GM12878 (cell line): ENCODE results near the gene B9D1. TPM values are rescaled to one million over a fixed set of nuclear protein-coding genes. Genes with fewer than 3 reads are reported as not detected.

Source experiments
- ASH2L ChIP-seq: fragments of 300-600, 200-600 bp; sonication (generic); IDR thresholded peaks from 2 replicates; pipeline ENCODE4 v1.6.1; 2017; ENCODE audit warnings: low read depth, mild to moderate bottlenecking, borderline replicate concordance
- GABPA ChIP-seq: IDR thresholded peaks from 2 replicates; pipeline ENCODE4 v1.6.1; 2014; ENCODE audit warnings: antibody characterized with exemption, low read depth, mild to moderate bottlenecking, inconsistent platforms
- HCFC1 ChIP-seq: fragments of 150-350 bp; IDR thresholded peaks from 2 replicates; pipeline ENCODE4 v1.6.1; 2014; ENCODE audit warnings: low read length
- HDGF ChIP-seq: fragments of 450-650 bp; IDR thresholded peaks from 2 replicates; pipeline ENCODE4 v1.6.1; 2016; ENCODE audit warnings: antibody characterized with exemption
- IRF4 ChIP-seq: IDR thresholded peaks from 2 replicates; pipeline ENCODE4 v1.6.1; 2011; ENCODE audit warnings: low read depth, low read length
- PML ChIP-seq: IDR thresholded peaks from 2 replicates; pipeline ENCODE4 v1.6.1; 2012; ENCODE audit warnings: low read length, inconsistent platforms
- RUNX3 ChIP-seq: IDR thresholded peaks from 2 replicates; pipeline ENCODE4 v1.6.1; 2012; ENCODE audit warnings: low read length, inconsistent platforms
- SMAD1 ChIP-seq: fragments of 450-650 bp; IDR thresholded peaks from 2 replicates; pipeline ENCODE4 v1.6.1; 2018; ENCODE audit warnings: mild to moderate bottlenecking, low read depth; ENCODE audit not compliant: partially characterized antibody
- SMAD5 ChIP-seq: IDR thresholded peaks from 2 replicates; pipeline ENCODE4 v1.6.1; 2016; ENCODE audit warnings: antibody characterized with exemption, low read depth
- YBX1 ChIP-seq: fragments of 450-650 bp; IDR thresholded peaks from 2 replicates; pipeline ENCODE4 v1.6.1; 2016; ENCODE audit warnings: antibody characterized with exemption
- polyA plus RNA-seq, 11 experiments: library from polyadenylated mRNA; depleted of rRNA in 4 of 11; unstranded in 6 of 11; stranded (reverse) in 5 of 11; fragments of >200 nt; fragmentation: Nextera tagmentation in 4 of 11; fragmentation: Illumina TruSeq in 1 of 11; extraction: Ambion mirVana in 4 of 11; extraction: Trizol in 1 of 11; gene quantifications; 1 replicate in 1 of 11; 2 replicates in 10 of 11; pipeline versions ENCODE4 v1.2.1 to v1.2.3, GENCODE V29; 2011 to 2016; ENCODE audit warnings: inconsistent platforms in 2 of 11, missing spikeins in 2 of 11, low read depth in 1 of 11
- total RNA-seq, 4 experiments: library from RNA; depleted of rRNA in 3 of 4; stranded (reverse); fragments of >200 nt in 3 of 4; fragmentation: Illumina TruSeq in 1 of 4; extraction: Trizol in 1 of 4; gene quantifications; 2 replicates each; pipeline versions ENCODE4 v1.2.1 to v1.2.3, GENCODE V29; 2013 to 2021
- TF ChIP-seq, protein P1 (sequence below): IDR thresholded peaks from 2 replicates; pipeline ENCODE4 v1.6.1; 2012; ENCODE audit warnings: low read depth, low read length, improper control_type of control experiment
- TF ChIP-seq, protein P2 (sequence below): fragments of 450-650 bp; IDR thresholded peaks from 2 replicates; pipeline ENCODE4 v1.6.1; 2017; ENCODE audit warnings: low read depth, mild to moderate bottlenecking, moderate library complexity
- TF ChIP-seq, protein P3 (sequence below): IDR thresholded peaks from 2 replicates; pipeline ENCODE4 v1.6.1; 2011; ENCODE audit warnings: mild to moderate bottlenecking, low read depth, low read length, moderate library complexity; ENCODE audit not compliant: insufficient replicate concordance

B9D1 gene
- total and polyA plus RNA-seq, 10 of the 15 experiments (the other 5 are each of a cell fraction or from before 2014, with no cell fraction given) = 5.9 to 18.3 (median 9.8) TPM

DNA sequence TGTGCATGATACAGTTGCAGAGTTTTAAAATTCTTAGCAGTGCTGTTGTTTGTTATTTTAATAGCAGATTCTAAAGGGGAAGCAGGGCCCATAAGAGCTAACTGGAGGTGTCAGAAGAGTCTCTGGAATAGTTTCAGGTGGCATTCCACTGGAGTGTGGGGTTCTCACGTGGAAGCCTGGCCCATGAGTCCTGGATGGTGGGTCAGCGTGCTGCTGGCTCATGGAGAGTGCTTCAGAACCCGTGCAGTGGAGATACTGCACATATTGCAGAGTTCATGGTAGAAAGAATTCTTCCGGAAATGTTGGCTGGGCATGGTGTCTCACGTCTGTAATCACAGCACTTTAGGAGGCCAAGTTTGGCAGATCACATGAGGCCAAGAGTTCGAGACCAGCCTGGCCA lies 43.9 kb downstream of the B9D1 start (continued):
- TF ChIP-seq, protein P1, sequence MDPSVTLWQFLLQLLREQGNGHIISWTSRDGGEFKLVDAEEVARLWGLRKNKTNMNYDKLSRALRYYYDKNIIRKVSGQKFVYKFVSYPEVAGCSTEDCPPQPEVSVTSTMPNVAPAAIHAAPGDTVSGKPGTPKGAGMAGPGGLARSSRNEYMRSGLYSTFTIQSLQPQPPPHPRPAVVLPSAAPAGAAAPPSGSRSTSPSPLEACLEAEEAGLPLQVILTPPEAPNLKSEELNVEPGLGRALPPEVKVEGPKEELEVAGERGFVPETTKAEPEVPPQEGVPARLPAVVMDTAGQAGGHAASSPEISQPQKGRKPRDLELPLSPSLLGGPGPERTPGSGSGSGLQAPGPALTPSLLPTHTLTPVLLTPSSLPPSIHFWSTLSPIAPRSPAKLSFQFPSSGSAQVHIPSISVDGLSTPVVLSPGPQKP = no peak
- TF ChIP-seq RUNX3 (no peak), HCFC1 (no peak), ASH2L (no peak), IRF4 (no peak), HDGF (no peak), YBX1 (no peak), SMAD1 (no peak), SMAD5 (no peak), GABPA (no peak), PML (no peak)
- TF ChIP-seq, protein P2, sequence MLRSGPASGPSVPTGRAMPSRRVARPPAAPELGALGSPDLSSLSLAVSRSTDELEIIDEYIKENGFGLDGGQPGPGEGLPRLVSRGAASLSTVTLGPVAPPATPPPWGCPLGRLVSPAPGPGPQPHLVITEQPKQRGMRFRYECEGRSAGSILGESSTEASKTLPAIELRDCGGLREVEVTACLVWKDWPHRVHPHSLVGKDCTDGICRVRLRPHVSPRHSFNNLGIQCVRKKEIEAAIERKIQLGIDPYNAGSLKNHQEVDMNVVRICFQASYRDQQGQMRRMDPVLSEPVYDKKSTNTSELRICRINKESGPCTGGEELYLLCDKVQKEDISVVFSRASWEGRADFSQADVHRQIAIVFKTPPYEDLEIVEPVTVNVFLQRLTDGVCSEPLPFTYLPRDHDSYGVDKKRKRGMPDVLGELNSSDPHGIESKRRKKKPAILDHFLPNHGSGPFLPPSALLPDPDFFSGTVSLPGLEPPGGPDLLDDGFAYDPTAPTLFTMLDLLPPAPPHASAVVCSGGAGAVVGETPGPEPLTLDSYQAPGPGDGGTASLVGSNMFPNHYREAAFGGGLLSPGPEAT = no peak
- TF ChIP-seq, protein P3, sequence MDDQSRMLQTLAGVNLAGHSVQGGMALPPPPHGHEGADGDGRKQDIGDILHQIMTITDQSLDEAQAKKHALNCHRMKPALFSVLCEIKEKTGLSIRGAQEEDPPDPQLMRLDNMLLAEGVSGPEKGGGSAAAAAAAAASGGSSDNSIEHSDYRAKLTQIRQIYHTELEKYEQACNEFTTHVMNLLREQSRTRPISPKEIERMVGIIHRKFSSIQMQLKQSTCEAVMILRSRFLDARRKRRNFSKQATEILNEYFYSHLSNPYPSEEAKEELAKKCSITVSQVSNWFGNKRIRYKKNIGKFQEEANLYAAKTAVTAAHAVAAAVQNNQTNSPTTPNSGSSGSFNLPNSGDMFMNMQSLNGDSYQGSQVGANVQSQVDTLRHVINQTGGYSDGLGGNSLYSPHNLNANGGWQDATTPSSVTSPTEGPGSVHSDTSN = no peak
